Measurements from ENCODE around the gene SUZ12.
"Not testable (repeated sequence)": the region's sequence is repeated elsewhere in the genome, so short reads cannot be mapped to it uniquely, and the experiment has no call there.

Gene SUZ12

GRCh38 chr17:32033812-32034211, 97.0 kb downstream of the SUZ12 start:
- not testable (repeated sequence) for DNase-seq (ENCODE audit: low read depth in 2 of 2, low spot score in 1 of 2)

DNA sequence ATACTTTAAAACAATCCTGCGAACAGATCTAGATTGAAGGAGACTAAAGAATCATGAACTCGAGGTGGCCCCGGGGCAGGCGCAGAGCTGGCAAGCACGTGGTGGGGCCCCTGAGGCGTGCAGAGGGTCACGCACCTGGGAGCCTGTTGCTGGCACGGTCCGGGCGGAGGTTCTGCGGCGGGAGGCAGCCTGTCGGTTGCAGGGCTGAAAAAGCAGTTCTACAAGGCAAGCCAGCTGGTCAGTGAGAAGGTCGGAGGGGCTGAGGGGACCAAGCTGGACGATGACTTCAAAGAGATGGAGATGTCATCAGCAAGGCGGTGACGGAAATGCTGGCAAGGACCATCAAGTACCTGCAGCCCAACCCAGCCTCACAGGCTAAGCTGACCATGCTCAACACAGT, 103.4 kb downstream of the SUZ12 start:
- not testable (repeated sequence) for DNase-seq (ENCODE audit: low read depth in 2 of 2, low spot score in 1 of 2)

- DNase-seq (ENCODE audit: low read depth in 2 of 2, low spot score in 1 of 2), result not testable (repeated sequence)
Measured at GRCh38 chr17:32041306-32041875, 104.6 kb downstream of the SUZ12 start.

DNA sequence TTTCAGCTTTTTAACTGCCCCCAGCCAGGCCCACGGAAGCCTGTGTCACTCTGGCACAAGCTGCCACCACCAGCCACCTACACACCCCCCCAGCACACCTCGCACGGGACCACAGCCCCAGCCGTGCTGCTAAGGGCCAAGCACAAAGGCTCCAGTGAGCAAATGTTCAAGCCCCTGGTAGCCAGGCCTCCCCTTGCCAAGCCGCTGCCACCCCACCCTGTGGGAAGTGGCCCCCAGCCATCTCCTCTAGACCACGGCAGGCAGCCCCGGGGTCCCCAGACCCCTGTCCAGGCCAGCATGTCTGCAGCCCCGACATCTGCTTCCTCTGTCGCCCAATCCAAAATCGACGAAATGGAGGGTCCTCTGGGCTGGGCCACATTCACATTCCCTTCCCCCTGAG, 105.5 kb downstream of the SUZ12 start:
- DNase-seq (ENCODE audit: low read depth in 2 of 2, low spot score in 1 of 2), result not testable (repeated sequence)

DNA sequence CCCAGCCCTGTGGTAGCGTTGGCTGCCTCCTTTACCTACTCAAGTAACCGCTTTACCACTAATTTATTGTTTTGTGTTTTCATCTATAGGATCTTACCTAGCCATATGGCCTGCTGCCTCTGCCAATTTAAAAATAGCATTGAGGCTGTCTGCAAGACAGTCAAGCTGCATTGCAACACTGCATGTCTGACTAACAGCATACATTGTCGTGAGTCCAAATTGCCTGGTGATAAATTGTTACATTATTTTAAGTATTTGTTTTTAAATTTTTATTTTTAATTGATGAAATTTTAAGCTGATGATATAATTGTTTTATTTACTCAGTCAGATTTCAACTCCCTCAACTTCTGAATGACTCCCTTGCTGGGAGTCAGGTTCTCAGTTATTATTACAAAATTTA, 108.8 kb downstream of the SUZ12 start:
- not testable (repeated sequence) for DNase-seq (ENCODE audit: low read depth in 2 of 2, low spot score in 1 of 2)

DNA sequence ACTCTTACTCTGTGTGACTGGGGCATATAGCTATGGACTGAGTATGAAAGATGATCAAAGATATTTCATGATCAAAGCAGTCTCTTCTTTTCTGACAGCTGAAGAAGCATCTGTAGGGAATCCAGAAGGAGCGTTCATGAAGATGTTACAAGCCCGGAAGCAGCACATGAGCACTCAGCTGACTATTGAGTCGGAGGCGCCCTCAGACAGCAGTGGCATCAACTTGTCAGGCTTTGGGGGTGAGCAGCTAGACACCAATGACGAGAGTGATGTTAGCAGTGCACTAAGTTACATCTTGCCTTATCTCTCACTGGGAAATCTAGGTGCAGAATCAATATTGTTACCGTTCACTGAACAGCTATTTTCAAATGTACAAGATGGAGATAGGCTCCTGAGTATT, 110.9 kb downstream of the SUZ12 start:
- DNase-seq (ENCODE audit: low read depth in 2 of 2, low spot score in 1 of 2), result not testable (repeated sequence)

Data from stimulated activated CD8-positive, alpha-beta memory T cell treated with anti-CD3 and anti-CD28 coated beads, Interleukin-4, amount 100 ng/mL, for 1 hour (primary cell).